ENCODE measurements around the gene CYP1A2. TPM values are rescaled to one million over a fixed set of nuclear protein-coding genes. Genes with fewer than 3 reads are reported as not detected.

Gene CYP1A2
- total RNA-seq, 1 experiment from 2014 or later: not detected

- H3K4me1 ChIP-seq (ENCODE audit: insufficient read depth, low read length): peaks cover 8% of the 10 kb centered on the region; the same call in 1 of the 2 replicates
- H3K36me3 ChIP-seq (ENCODE audit: low read depth, low read length): no peaks in the 10 kb centered on the region
- ATAC-seq: no peak
- H3K4me2 ChIP-seq (ENCODE audit: low read length): no peak overlapping the region
- POLR2A ChIA-PET (ENCODE audit: unreplicated experiment): no interaction called here
- no TSS peak for BruUV-seq (replicated peaks)
- no peaks in the 10 kb centered on the region for H3F3A ChIP-seq (ENCODE audit: low read length, unreplicated experiment)
- H3K27me3 ChIP-seq (ENCODE audit: low read length): no peaks in the 10 kb centered on the region
- no peak overlapping the region for H3K27ac ChIP-seq (ENCODE audit: low read length)
- H3K9me3 ChIP-seq (ENCODE audit: low read length): no peaks in the 10 kb centered on the region
- no peak overlapping the region for H3K4me3 ChIP-seq (ENCODE audit: low read length)
- DNase-seq: no peak
- TF ChIP-seq EZH2 (IDR thresholded peaks at IDR 0.05; ENCODE audit: low read length, unreplicated experiment): no peak
- TF ChIP-seq EZH2phosphoT487 (IDR thresholded peaks at IDR 0.05; ENCODE audit: borderline replicate concordance, low read length): no peak
- no peak for TF ChIP-seq CTCF (conservative IDR thresholded peaks at IDR 0.05; ENCODE audit: low read depth, low read length)
- no peaks in the 10 kb centered on the region for H3K79me2 ChIP-seq (ENCODE audit: low read length)
- H3K9ac ChIP-seq (ENCODE audit: low read length): no peak overlapping the region
- intact Hi-C loops (cut with micrococcal nuclease): no loop called here
- no peak overlapping the region for H2AFZ ChIP-seq (ENCODE audit: low read length)
- no peaks in the 10 kb centered on the region for H4K20me1 ChIP-seq (ENCODE audit: low read length)
- CTCF ChIA-PET: no interaction called here
- no peaks in the 10 kb centered on the region for H3K9me2 ChIP-seq (replicated peaks; ENCODE audit: low read length)
These were observed 23.9 kb upstream of the CYP1A2 start for GRCh38 chr15:74724570-74725224.

- H2AFZ ChIP-seq (ENCODE audit: low read length): peak within 1 kb of the TSS; percentile 81
- BruUV-seq (replicated peaks): no TSS peak
- peak within 1 kb of the TSS; percentile 79 for H3K9ac ChIP-seq (ENCODE audit: low read length)
- no peak for TF ChIP-seq EZH2 (IDR thresholded peaks at IDR 0.05; ENCODE audit: low read length, unreplicated experiment)
- TF ChIP-seq EZH2phosphoT487 (IDR thresholded peaks at IDR 0.05; ENCODE audit: borderline replicate concordance, low read length): no peak
- no peak for TF ChIP-seq CTCF (conservative IDR thresholded peaks at IDR 0.05; ENCODE audit: low read depth, low read length)
- H3K27ac ChIP-seq (ENCODE audit: low read length): peak within 1 kb of the TSS; percentile 44
- ATAC-seq (peak; percentile 84), DNase-seq (peak; percentile 39)
- no peaks in the 10 kb centered on the region for H3F3A ChIP-seq (ENCODE audit: low read length, unreplicated experiment)
- no peaks in the 10 kb centered on the region for H3K9me3 ChIP-seq (ENCODE audit: low read length)
- ChIA-PET POLR2A (ENCODE audit: unreplicated experiment) (interaction anchor here (0.6 kb wide), 1 partner anchor 109 kb away, joined by 4 read pairs; no protein-coding TSS in a partner anchor), CTCF (no interaction called here)
- peak within 1 kb of the TSS; percentile 94 for H3K4me2 ChIP-seq (ENCODE audit: low read length)
- H3K36me3 ChIP-seq (ENCODE audit: low read depth, low read length): no peaks in the 10 kb centered on the region
- intact Hi-C loops (cut with micrococcal nuclease): no loop called here
- H3K27me3 ChIP-seq (ENCODE audit: low read length): no peaks in the 10 kb centered on the region
- peaks cover 8% of the 10 kb centered on the region; the same call in 1 of the 2 replicates for H3K4me1 ChIP-seq (ENCODE audit: insufficient read depth, low read length)
- peak within 1 kb of the TSS; percentile 71 for H3K4me3 ChIP-seq (ENCODE audit: low read length)
- no peaks in the 10 kb centered on the region for H3K9me2 ChIP-seq (replicated peaks; ENCODE audit: low read length)
- H3K79me2 ChIP-seq (ENCODE audit: low read length): no peaks in the 10 kb centered on the region
- no peaks in the 10 kb centered on the region for H4K20me1 ChIP-seq (ENCODE audit: low read length)
These were observed 23.3 kb upstream of the CYP1A2 start, which contains the start of gene CYP1A1 for GRCh38 chr15:74725225-74725774. TSS of gene CYP1A1 (minus strand) at chr15:74725528. CDS start at chr15:74723097, 2,431 bp downstream.
